Measurements from ENCODE around the gene UMAD1. TPM values are rescaled to one million over a fixed set of nuclear protein-coding genes. Genes with fewer than 3 reads are reported as not detected.

Gene UMAD1
- total RNA-seq, 1 donor from 2014 or later, result 6.9 TPM

GRCh38 chr7:7911369-7912123 lies 271.0 kb downstream of the UMAD1 start:
- Histone ChIP-seq H3K9me3 (no peaks in the 10 kb centered on the region), H3K4me3 (no peak overlapping the region), H3K27me3 (no peaks in the 10 kb centered on the region), H3K27ac (no peak overlapping the region), H3K36me3 (no peaks in the 10 kb centered on the region), H3K4me1 (no peaks in the 10 kb centered on the region)
- TF ChIP-seq POLR2AphosphoS5 (IDR thresholded peaks at IDR 0.05; ENCODE audit: insufficient read depth in 1 of 2, low read depth in 1 of 2) (no peak), POLR2A (IDR thresholded peaks at IDR 0.05) (no peak), CTCF (IDR thresholded peaks at IDR 0.05) (no peak)
- intact Hi-C loops (cut with DNase I), result no loop called here
- DNase-seq (ENCODE audit: extremely low spot score in 2 of 2), result no peak

GRCh38 chr7:7912937-7913336 lies 272.4 kb downstream of the UMAD1 start:
- Histone ChIP-seq H3K4me1 (no peaks in the 10 kb centered on the region), H3K4me3 (no peak overlapping the region), H3K9me3 (no peaks in the 10 kb centered on the region), H3K36me3 (no peaks in the 10 kb centered on the region), H3K27ac (no peak overlapping the region), H3K27me3 (no peaks in the 10 kb centered on the region)
- DNase-seq (ENCODE audit: extremely low spot score in 2 of 2), result no peak
- TF ChIP-seq CTCF (IDR thresholded peaks at IDR 0.05), result no peak
- TF ChIP-seq POLR2A (IDR thresholded peaks at IDR 0.05), result no peak
- TF ChIP-seq POLR2AphosphoS5 (IDR thresholded peaks at IDR 0.05; ENCODE audit: insufficient read depth in 1 of 2, low read depth in 1 of 2), result no peak
- intact Hi-C loops (cut with DNase I), result no loop called here

GRCh38 chr7:7913504-7913903 lies 273.0 kb downstream of the UMAD1 start:
- H3K36me3 ChIP-seq, result no peaks in the 10 kb centered on the region
- intact Hi-C loops (cut with DNase I), result no loop called here
- no peak for TF ChIP-seq POLR2AphosphoS5 (IDR thresholded peaks at IDR 0.05; ENCODE audit: insufficient read depth in 1 of 2, low read depth in 1 of 2)
- no peak for TF ChIP-seq CTCF (IDR thresholded peaks at IDR 0.05)
- no peak for TF ChIP-seq POLR2A (IDR thresholded peaks at IDR 0.05)
- no peaks in the 10 kb centered on the region for H3K4me1 ChIP-seq
- H3K9me3 ChIP-seq, result no peaks in the 10 kb centered on the region
- no peak overlapping the region for H3K27ac ChIP-seq
- no peak for DNase-seq (ENCODE audit: extremely low spot score in 2 of 2)
- H3K4me3 ChIP-seq, result no peak overlapping the region
- no peaks in the 10 kb centered on the region for H3K27me3 ChIP-seq

- DNase-seq (ENCODE audit: extremely low spot score in 2 of 2), result no peak
- intact Hi-C loops (cut with DNase I), result no loop called here
- Histone ChIP-seq H3K4me1 (no peaks in the 10 kb centered on the region), H3K4me3 (no peak overlapping the region), H3K9me3 (no peaks in the 10 kb centered on the region), H3K36me3 (no peaks in the 10 kb centered on the region), H3K27me3 (no peaks in the 10 kb centered on the region), H3K27ac (no peak overlapping the region)
- no peak for TF ChIP-seq POLR2AphosphoS5 (IDR thresholded peaks at IDR 0.05; ENCODE audit: insufficient read depth in 1 of 2, low read depth in 1 of 2)
- TF ChIP-seq CTCF (IDR thresholded peaks at IDR 0.05), result no peak
- no peak for TF ChIP-seq POLR2A (IDR thresholded peaks at IDR 0.05)
Observed at GRCh38 chr7:7914547-7914946, 274.0 kb downstream of the UMAD1 start.

GRCh38 chr7:7916064-7916463 lies 275.5 kb downstream of the UMAD1 start:
- Histone ChIP-seq H3K27ac (no peak overlapping the region), H3K27me3 (no peaks in the 10 kb centered on the region), H3K4me1 (no peaks in the 10 kb centered on the region), H3K4me3 (no peak overlapping the region), H3K36me3 (no peaks in the 10 kb centered on the region), H3K9me3 (no peaks in the 10 kb centered on the region)
- DNase-seq (ENCODE audit: extremely low spot score in 2 of 2), result no peak
- TF ChIP-seq POLR2AphosphoS5 (IDR thresholded peaks at IDR 0.05; ENCODE audit: insufficient read depth in 1 of 2, low read depth in 1 of 2), result no peak
- TF ChIP-seq POLR2A (IDR thresholded peaks at IDR 0.05), result no peak
- TF ChIP-seq CTCF (IDR thresholded peaks at IDR 0.05), result no peak
- intact Hi-C loops (cut with DNase I), result no loop called here

Measured in vagina (tissue), 2 donors.